Measurements from ENCODE around the gene SOAT2.

The SOAT2 gene

GRCh38 chr12:53065470-53065869, 37.8 kb upstream of the SOAT2 start:
- no peak for DNase-seq (ENCODE audit: low spot score)

- peak; percentile 65 for DNase-seq (ENCODE audit: low spot score)
Measured at GRCh38 chr12:53065975-53066931, 37.0 kb upstream of the SOAT2 start.

GRCh38 chr12:53067074-53067992, 36.0 kb upstream of the SOAT2 start:
- DNase-seq (ENCODE audit: low spot score), result no peak

- no peak for DNase-seq (ENCODE audit: low spot score)
Measured at GRCh38 chr12:53067993-53068770, 35.1 kb upstream of the SOAT2 start.

GRCh38 chr12:53068811-53069585, 34.3 kb upstream of the SOAT2 start:
- no peak for DNase-seq (ENCODE audit: low spot score)

- no peak for DNase-seq (ENCODE audit: low spot score)
Measured at GRCh38 chr12:53069621-53070410, 33.5 kb upstream of the SOAT2 start.

- no peak for DNase-seq (ENCODE audit: low spot score)
Measured at GRCh38 chr12:53070877-53071492, 32.3 kb upstream of the SOAT2 start.

- DNase-seq (ENCODE audit: low spot score), result no peak
Measured at GRCh38 chr12:53071591-53072551, 31.4 kb upstream of the SOAT2 start.

GRCh38 chr12:53073881-53074280, 29.4 kb upstream of the SOAT2 start:
- DNase-seq (ENCODE audit: low spot score), result no peak

- DNase-seq (ENCODE audit: low spot score), result no peak
Measured at GRCh38 chr12:53074283-53074998, 28.8 kb upstream of the SOAT2 start.

GRCh38 chr12:53074999-53075370, 28.3 kb upstream of the SOAT2 start:
- no peak for DNase-seq (ENCODE audit: low spot score)

- DNase-seq (ENCODE audit: low spot score), result no peak
Measured at GRCh38 chr12:53076461-53076860, 26.8 kb upstream of the SOAT2 start.

GRCh38 chr12:53077030-53077429, 26.3 kb upstream of the SOAT2 start:
- no peak for DNase-seq (ENCODE audit: low spot score)

- peak; percentile 36 for DNase-seq (ENCODE audit: low spot score)
Measured at GRCh38 chr12:53078425-53079225, 24.7 kb upstream of the SOAT2 start.

GRCh38 chr12:53079226-53080117, 23.8 kb upstream of the SOAT2 start, which contains the start of gene SPRYD3:
Gene SPRYD3 (minus strand): TSS chr12:53079390. CDS start chr12:53079333, 57 bp downstream.
- DNase-seq (ENCODE audit: low spot score), result peak; percentile 96

- DNase-seq (ENCODE audit: low spot score), result no peak
Measured at GRCh38 chr12:53082637-53083175, 20.6 kb upstream of the SOAT2 start.

Measured in pons (tissue), 1 donor.